ENCODE measurements around the gene HSPE1.
"Not testable (repeated sequence)": the region's sequence is repeated elsewhere in the genome, so short reads cannot be mapped to it uniquely, and the experiment has no call there.

The HSPE1 gene

DNA sequence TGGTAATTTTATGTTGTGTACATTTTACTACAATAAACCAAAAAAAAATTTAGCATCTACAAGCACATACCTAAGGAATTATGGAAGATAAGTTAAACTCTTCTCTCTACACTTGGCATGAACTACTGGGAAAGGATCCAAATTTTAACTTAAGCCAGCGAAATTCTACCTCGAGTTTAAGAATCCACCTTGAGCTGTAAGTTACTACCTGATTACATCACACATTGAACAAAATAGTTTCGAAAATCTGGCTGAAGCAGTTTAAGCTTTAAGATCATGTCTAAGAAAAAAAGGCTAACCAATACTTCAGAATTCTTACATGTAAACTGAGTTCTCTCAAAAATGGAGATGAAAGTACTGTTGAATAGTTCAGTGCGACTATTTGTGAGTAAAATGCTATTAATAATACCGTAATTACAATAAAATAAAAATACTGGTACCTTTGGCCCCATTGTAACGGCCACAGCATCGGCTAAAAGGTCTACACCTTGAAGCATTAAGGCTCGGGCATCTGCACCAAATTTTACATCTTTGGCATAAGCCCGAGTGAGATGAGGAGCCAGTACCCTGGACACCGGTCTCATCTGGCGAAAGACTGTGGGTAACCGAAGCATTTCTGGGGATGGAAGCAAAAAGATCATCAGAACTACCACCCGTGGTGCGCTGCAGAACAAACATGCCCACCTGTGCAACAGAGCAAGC lies 1.8 kb upstream of the HSPE1 start:
- DNase-seq (ENCODE audit: low read depth): no peak

DNA sequence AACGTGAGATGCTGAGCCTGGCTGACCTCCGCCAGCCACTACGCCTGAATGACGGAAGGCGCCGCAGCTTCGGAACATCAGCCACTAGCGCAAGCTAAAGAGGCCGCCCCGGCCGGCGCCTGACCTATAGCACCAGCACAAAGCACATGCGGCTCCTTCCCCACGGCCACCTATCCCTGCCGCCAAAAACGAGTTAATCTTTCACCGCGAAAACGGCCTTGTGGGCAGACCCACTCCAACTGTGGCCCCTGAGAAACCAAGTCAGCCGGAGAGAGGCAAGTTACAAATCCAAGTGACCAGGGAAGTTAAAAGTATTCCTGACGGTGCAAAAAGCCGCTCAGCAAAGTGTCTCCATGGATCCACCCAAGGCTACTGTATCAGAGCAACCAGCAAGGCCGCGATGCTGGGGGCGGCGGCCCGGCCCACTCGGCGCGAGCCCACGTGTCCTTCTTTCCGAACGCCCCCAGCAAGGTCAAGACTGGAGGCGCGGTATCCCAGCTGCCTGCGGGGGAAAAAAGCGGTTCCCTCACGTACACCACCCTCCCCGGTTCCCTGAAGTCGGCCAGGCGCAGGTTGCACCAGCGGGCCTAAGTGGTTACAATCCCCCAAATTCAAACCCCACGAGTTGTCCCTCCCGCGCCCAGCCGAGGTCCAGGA lies 1.1 kb upstream of the HSPE1 start:
- DNase-seq (ENCODE audit: low read depth): peak; percentile 22

DNA sequence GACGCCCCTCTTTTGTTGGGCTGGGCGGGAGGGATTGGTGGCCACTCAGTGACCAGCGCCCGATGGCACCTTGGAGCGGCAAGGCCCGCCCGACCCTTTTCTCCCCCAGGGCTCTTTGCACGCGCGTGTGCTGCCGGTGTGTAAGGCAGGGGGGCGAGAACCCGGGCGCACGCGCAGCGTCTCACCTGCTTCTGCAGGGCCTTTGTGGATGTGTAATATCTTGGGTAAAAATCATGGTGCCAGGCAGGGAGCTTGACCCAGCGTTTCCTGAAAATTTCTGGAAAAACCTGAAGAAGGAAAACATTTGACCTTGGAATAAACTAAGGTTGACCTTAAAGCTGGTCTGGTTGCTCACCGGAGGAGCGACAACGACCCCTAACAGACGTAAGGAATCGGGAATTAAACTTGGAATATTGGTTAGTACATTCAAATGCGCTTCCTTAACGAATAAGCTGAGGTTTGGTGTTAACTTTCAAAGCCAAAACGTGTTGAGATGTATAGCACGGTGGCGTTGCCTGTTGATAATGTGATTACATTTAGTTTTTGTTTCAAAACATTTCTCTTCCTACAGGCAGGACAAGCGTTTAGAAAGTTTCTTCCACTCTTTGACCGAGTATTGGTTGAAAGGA lies 438 bp downstream of the HSPE1 start:
- DNase-seq (ENCODE audit: low read depth): no peak

DNA sequence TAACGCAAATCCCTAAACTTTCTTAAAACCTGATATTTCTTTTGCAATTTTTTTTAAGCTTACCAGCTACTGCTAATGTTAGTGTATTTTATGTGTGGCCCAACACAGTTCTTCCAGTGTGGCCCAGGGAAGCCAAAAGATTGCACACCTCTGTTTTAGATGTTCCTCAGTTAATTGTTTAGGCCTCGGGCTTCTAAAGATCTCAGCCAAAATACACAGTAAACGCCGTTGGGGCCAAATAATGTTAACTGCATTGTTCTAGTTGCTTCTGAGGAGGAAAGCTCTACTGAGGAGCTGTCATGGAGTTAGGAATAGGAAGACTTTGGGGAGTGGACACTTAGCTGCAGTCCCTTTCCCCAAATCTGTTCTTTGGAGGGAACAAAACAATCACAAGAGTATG lies 2.0 kb downstream of the HSPE1 start:
- DNase-seq (ENCODE audit: low read depth): no peak

DNA sequence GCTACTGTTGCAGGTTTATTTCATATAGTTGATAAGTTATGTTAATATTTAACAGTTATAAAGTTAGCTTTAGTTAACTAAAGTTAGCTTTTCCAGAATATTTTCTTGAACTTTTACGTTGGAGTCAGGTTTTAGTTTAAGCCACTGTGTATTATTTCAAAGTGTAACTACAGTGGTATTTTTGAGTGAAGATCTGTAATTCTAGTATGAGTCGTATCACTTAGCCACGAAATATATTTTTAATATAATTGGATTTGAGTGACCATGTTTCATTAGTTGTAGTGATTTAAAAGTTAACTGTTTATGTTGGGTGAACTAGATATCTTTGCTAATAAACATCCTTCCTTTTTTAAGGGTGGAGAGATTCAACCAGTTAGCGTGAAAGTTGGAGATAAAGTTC lies 2.5 kb downstream of the HSPE1 start:
- DNase-seq (ENCODE audit: low read depth): no peak

DNA sequence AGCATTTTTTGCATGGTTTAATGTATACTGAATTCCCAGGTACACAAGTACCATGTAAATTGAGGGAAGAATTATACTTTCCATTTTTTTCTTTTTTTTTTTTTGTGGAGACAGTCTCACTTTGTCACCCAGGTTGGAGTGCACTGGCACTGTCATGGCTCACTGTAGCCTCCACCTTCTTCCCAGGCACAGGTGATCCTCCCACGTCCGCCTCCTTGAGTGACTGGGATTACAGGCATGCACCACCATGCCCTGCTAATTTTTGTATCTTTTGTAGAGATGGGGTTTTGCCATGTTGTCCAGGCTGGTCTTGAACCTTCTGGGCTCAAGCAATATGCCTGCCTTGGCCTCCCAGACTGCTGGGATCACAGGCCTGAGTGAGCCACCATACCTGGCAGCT lies 3.8 kb downstream of the HSPE1 start:
- no peak for DNase-seq (ENCODE audit: low read depth)

DNA sequence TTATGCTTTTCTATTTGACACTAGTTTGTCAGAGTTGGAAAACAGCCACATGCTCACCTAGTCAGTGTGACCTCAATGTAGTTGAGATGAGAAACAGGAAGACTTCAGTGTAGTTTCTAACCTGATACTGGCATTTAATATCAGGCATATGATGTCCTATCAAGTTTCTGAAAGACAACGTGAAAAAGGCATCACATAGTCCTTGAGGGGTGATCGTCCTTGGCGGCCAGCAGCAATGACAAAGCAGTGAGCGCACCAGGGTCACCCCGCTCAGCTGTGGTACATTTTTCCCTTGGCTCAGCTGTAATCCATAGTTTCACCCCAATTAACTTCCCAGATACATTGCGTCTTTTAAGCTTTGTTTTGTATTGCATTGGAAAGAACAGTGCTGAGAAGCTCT lies 4.3 kb downstream of the HSPE1 start:
- no peak for DNase-seq (ENCODE audit: low read depth)

DNA sequence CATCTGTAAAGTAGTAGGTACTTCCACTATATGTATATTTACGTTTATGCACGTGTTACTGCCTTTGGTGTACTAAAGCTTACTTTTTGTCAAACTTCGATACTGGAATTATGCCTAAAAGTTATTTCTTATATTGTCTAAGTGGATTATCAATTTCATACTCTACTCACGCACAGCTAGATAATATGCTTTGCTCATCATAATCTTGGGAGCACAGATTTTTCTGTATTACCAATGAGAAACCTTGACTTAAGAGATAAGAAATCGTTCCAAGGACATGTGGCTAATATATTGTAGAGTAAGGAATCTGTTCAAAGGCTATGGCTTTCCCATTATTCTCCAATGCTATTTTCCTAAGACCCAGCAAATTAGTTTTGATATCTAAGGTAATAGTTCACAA lies 6.5 kb downstream of the HSPE1 start:
- DNase-seq (ENCODE audit: low read depth): no peak

DNA sequence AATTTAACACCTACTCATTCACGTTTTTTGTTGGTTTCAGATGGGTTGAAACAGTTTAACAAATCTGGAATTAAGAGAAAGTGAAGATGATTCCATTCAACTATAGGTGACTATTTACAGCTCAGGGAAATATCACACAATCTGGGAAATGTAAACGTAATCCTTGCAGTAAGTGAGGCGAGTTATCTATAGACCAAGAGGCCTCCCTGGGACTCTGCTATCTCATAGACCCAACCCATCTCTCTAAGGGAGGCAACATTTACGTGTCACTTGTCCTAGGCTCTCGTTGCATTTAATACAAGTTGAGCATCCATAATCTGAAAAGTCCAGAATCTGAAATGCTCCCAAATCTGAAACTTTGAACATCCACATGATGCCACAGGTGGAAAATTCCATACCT lies 13.7 kb downstream of the HSPE1 start:
- no peak for DNase-seq (ENCODE audit: low read depth)

DNA sequence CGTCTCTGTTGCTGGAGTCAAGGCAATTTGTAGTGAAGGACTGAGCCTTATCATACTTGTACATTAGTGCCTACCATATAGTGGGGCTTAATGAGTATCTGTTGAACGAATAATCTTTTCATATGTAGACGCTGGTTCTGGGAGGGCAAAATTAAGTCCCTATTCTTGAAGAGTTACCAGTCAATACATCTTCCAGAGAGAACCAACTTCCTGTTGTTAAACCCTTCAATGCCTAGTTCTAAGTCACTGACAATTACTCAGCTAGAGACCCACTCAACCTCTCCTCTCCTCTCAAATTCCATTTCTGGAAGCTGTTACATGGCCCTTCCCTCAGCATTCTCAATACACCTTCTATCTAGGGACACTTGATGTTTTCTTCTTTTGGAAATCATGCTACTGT lies 14.6 kb downstream of the HSPE1 start:
- DNase-seq (ENCODE audit: low read depth): no peak

DNA sequence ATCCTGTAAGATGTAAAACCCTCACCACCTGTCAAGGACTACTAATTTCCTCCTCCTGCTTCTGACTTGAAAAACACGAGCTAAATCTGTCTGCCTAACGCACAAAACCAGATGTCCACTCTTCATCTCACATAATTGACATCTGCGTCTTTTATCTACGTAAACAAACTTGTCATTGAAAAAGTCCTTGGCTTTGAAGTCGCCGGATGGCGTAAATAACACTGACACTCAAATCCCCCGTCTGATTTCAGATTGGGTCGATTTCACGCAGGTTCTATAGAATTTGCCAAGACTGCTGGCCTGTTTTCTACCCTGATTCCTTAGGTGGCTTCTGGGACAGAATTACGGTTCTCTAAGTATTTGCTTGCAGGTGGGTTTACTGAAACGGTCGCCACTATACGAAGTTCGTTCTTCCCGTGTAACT lies 15.1 kb downstream of the HSPE1 start:
- no peak for DNase-seq (ENCODE audit: low read depth)

DNA sequence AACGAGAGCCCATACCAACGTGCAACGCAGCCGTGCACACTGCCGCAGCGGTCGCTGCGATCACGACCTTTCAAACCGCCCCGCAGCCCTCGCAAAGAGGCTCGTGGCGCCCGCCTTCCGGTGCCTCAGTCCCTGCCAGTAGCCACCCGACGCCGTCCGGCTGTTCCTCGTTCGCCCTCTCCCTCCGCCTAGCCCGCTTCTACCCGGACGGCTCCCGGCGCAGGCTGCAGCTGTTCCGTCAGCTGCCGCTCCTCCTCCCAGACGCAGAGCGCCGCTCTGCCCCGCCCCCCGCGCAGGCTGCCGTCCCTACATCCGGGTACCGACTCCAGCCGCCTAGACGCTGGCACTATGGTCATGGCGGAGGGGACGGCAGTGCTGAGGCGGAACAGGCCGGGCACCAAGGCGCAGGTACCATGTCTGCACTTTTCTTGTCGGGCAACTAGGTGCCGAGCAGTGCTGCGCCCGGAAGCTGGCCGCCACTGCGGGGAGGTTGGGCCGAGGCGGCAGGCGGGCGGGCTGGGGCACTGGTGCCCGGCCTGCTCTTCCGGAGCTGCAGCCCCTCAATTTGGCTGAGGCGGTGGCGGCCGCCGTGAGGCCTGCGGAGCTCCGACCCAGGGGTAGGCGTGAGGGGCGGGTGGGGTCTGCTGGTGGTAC lies 15.7 kb downstream of the HSPE1 start, which contains the start of gene MOB4:
TSS of gene MOB4 (plus strand) at position 328 of the 654 bp plus-strand sequence. CDS start at position 349, 21 bp downstream.
- DNase-seq (ENCODE audit: low read depth): peak; percentile 88

DNA sequence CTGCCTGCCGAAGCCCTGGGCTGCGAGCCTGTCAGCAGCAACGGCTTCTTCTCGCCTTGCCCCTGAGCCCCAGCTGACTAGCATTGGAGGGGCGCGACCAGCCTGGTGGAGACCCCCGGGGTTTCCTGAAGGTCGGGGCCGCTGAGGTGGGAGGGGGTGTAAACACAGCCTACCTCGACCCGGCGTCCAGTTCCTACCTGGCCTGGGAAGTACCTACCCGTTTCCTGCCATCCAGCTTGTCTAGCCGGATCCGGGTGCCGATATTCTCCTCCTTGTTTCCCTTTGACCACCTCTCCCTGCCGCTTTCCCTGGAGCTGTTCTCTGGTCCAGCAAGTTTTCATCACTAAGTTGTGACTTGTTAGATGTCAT lies 16.2 kb downstream of the HSPE1 start:
- DNase-seq (ENCODE audit: low read depth): peak; percentile 7

DNA sequence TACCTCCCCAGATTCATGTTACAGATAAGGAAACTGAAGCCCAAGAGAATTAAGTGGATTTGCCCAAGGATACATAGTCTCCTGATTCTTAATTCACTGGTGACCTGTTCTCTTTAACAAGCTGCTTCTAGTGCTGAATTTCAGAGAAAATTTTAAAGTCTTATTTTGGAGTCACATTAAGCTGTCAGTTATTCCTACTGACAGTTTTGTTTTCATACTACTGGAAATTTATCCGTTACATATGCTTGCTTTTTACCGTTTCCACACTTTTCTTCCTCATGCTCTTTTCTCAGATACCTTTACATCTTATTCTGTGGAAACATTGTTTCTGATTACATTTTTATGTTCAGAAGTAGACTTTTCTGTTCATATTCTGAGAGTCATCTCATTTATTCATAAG lies 17.0 kb downstream of the HSPE1 start:
- DNase-seq (ENCODE audit: low read depth): no peak

DNA sequence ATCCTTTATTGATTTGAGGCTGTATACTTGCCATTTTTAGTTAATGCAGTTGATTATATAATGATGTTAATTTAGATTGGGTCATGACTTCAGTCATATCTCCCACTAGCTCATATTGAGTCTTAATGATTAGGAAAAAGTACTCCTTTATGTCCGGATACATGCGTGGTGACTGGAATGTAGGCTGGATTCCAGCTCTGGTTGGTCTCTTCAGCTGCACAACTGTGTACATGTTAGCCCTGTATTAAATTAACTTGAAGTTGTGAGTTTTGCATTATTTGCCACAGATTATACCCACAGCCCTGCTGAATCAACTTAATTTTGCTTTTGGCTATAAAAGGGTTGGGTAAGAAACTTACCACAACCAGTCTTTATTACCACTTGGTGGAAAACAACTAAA lies 38.2 kb downstream of the HSPE1 start:
- DNase-seq (ENCODE audit: low read depth): no peak

DNA sequence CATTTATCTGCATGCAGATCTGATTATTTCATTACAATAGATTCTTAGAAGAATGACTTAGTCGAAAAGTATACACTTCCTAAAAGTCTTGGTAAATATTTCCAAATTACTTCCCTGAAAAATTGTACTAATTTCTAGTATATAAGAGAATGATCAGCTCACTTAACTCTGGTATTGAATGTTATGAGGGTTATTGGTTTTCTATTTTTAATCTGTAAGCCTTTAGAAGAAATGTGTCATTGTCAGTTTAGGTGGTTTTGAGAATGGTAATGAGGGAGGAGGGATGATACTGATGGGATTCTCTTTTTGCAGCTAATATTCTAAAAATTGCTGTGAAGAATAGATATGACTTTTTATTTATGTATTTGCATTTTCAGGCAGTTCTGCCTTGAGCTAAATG lies 39.6 kb downstream of the HSPE1 start:
- no peak for DNase-seq (ENCODE audit: low read depth)

DNA sequence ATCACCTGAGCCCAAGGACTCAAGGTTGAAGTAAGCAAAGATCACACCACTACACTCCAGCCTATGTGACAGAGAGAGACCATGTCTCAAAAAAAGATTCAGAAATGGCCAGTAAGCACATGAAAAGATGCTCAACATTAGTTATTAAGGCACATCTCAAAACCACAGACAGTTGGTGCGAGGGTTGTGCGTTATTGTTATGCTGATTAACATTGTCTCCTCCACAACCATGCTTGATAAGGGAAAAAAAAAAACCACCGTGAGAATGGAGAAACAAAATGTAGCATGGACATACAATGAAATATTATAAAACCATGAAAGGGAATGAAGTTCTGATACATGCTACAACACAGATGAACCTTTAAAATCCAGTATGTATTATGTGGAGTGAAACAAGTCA lies 43.0 kb downstream of the HSPE1 start:
- DNase-seq (ENCODE audit: low read depth): no peak

DNA sequence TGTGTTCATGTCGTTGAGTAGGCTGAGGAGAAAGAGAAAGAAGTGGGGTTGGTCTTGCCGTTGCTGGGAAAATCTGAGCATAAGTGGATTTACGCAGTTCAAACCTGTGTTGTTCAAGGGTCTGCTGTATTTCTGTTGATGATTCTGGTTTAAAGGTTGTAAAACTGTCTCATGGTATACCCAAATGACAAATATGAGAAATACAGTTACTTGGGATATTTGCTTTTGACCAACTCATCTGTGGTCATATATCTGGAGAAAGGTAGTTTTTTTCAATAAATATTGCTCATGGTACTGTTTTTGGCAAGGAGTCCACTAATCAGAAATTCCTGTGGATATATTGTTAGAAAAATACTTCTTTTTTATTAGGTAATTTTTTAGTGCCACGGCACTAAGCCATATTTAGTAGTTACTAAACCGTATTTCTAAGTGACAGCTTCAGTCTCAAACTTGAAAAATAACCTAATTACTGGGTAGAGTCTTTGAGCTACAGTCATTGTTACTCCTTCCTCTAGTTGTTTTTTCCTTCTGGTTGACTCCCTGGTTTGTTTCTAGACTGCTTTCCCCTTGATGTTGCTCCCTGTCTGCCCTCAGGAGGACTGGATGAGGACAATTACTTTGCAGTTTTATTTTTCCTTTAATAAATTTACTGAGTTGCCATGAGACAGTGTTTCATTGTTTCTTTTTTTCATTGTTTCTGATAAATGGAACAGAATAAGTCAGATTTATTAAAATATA lies 47.2 kb downstream of the HSPE1 start:
- DNase-seq (ENCODE audit: low read depth): no peak

DNA sequence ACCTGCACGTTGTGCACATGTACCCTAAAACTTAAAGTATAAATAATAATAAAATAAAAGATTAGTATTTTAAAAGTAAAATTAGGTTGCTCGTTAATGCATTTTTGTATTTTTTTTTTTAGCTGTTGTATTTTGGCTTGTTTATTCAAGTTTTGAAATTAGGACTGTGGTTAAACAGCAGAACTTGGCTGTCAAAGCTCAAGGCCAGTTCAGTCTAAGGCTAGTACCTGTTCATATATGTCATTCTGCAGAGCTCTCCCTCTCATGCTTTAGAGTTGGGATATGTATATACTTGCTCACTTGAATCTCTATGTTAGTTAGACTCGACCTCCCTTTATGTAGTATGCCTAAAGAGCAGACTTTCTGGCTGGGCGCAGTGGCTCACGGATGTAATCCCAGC lies 48.4 kb downstream of the HSPE1 start:
- no peak for DNase-seq (ENCODE audit: low read depth)

DNA sequence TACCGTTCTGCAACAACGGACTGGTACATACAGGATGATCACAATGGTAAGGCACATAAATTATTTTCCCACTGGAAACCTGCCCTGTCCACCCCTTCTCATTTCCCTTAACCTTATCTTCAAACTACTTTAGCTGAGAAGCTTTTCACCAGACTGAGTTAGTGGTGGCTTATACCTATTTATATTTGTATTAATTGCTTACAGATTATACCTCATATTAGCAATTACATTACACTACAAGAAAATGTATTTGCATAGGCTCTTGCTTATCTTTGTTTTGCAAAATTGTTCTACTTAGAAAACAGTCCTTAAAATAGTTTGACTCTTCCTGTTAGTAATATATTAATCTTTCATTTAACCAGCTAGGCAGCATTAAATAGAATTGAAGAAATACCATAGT lies 51.1 kb downstream of the HSPE1 start:
- not testable (repeated sequence) for DNase-seq (ENCODE audit: low read depth)
